GM12878 (cell line): ENCODE results near the gene SLC34A3.

Source experiments
- CBFB ChIP-seq: IDR thresholded peaks from 2 replicates; pipeline ENCODE4 v1.6.1; 2016; ENCODE audit warnings: antibody characterized with exemption, low read depth
- EP300 ChIP-seq, 2 experiments: fragments of 150-350 bp in 1 of 2; IDR thresholded peaks; 2 replicates each; pipeline ENCODE4 v1.6.1; 2011 to 2012; ENCODE audit warnings: low read depth in 2 of 2, low read length in 2 of 2, borderline replicate concordance in 1 of 2, improper control_type of control experiment in 1 of 2, inconsistent platforms in 1 of 2; ENCODE audit not compliant: control insufficient read depth in 1 of 2
- ETV6 ChIP-seq, 2 experiments: fragments of 450-650 bp in 1 of 2; IDR thresholded peaks in 1 of 2; conservative IDR thresholded peaks in 1 of 2; 2 replicates each; pipeline ENCODE4 v1.6.1; 2014; ENCODE audit warnings: antibody characterized with exemption in 1 of 2, borderline replicate concordance in 1 of 2, low read depth in 1 of 2, mild to moderate bottlenecking in 1 of 2, moderate library complexity in 1 of 2
- HDAC2 ChIP-seq: fragments of 200-600 bp; sonication (generic); IDR thresholded peaks from 2 replicates; pipeline ENCODE4 v1.6.1; 2017
- MAX ChIP-seq: IDR thresholded peaks from 2 replicates; pipeline ENCODE4 v1.6.1; 2012; ENCODE audit warnings: low read depth, low read length, improper control_type of control experiment
- POLR2A ChIP-seq: IDR thresholded peaks from 2 replicates; pipeline ENCODE4 v1.6.1; 2011; ENCODE audit warnings: low read depth, mild to moderate bottlenecking, low read length
- REST ChIP-seq: IDR thresholded peaks from 2 replicates; pipeline ENCODE4 v1.6.1; 2012; ENCODE audit warnings: mild to moderate bottlenecking, low read depth, low read length
- RFX5 ChIP-seq: IDR thresholded peaks from 2 replicates; pipeline ENCODE4 v1.6.1; 2011; ENCODE audit warnings: low read depth, low read length, improper control_type of control experiment
- ZNF217 ChIP-seq: fragments of 450-650 bp; IDR thresholded peaks from 2 replicates; pipeline ENCODE4 v1.6.1; 2017; ENCODE audit warnings: antibody characterized with exemption, mild to moderate bottlenecking

- no peak for TF ChIP-seq MAX
- TF ChIP-seq RFX5, result no peak
- no peak for TF ChIP-seq REST
- TF ChIP-seq POLR2A, result no peak
- TF ChIP-seq ETV6 (conservative IDR thresholded peaks at IDR 0.05 in 1 of 2, IDR thresholded peaks at IDR 0.05 in 1 of 2; ENCODE audit: borderline replicate concordance in 1 of 2, low read depth in 1 of 2), result no peak
- no peak for TF ChIP-seq CBFB
- no peak for TF ChIP-seq EP300 (IDR thresholded peaks at IDR 0.05; ENCODE audit: borderline replicate concordance in 1 of 2, control insufficient read depth in 1 of 2, low read depth in 2 of 2, low read length in 2 of 2)
- TF ChIP-seq ZNF217, result no peak
- TF ChIP-seq HDAC2, result no peak
Observed at GRCh38 chr9:137198051-137198901, 32.4 kb upstream of the SLC34A3 start.
